GM13977 (cell line): ENCODE data around the gene PNLIPRP2.

Experiments used
- DNase-seq: peaks from one replicate; pipeline ENCODE4 v3.0.0; 2012; ENCODE audit warnings: low spot score
- CTCF ChIP-seq: IDR thresholded peaks from 2 replicates; pipeline ENCODE4 v1.5.1; 2012; ENCODE audit warnings: mild to moderate bottlenecking, control low read depth; ENCODE audit not compliant: insufficient read depth; ENCODE audit errors: extremely low read depth, missing control alignments
- in situ Hi-C: fragments of 300-500 bp; cut with MboI; formaldehyde crosslinking; loops from one replicate; pipeline ENCODE4 v1.12.0; 2022; ENCODE audit warnings: low sequenced_read_pairs, low pct_unique_long_range_greater_than_20kb, mixed read lengths, inconsistent platforms; ENCODE audit not compliant: unreplicated experiment

The PNLIPRP2 gene

GRCh38 chr10:116688241-116688711 lies 67.5 kb downstream of the PNLIPRP2 start:
- in situ Hi-C loops: loop anchor here (25.0 kb wide), 1 partner anchor 474 kb away; no protein-coding TSS in a partner anchor
- no peak for TF ChIP-seq CTCF
- DNase-seq: no peak

- TF ChIP-seq CTCF: no peak
- in situ Hi-C loops: loop anchor here (25.0 kb wide), 1 partner anchor 473 kb away; no protein-coding TSS in a partner anchor
- no peak for DNase-seq
These were observed 68.2 kb downstream of the PNLIPRP2 start for GRCh38 chr10:116688741-116689495.

- in situ Hi-C loops: loop anchor here (25.0 kb wide), 1 partner anchor 473 kb away; no protein-coding TSS in a partner anchor
- no peak for TF ChIP-seq CTCF
- DNase-seq: no peak
These were observed 69.0 kb downstream of the PNLIPRP2 start for GRCh38 chr10:116689744-116690143.

DNA sequence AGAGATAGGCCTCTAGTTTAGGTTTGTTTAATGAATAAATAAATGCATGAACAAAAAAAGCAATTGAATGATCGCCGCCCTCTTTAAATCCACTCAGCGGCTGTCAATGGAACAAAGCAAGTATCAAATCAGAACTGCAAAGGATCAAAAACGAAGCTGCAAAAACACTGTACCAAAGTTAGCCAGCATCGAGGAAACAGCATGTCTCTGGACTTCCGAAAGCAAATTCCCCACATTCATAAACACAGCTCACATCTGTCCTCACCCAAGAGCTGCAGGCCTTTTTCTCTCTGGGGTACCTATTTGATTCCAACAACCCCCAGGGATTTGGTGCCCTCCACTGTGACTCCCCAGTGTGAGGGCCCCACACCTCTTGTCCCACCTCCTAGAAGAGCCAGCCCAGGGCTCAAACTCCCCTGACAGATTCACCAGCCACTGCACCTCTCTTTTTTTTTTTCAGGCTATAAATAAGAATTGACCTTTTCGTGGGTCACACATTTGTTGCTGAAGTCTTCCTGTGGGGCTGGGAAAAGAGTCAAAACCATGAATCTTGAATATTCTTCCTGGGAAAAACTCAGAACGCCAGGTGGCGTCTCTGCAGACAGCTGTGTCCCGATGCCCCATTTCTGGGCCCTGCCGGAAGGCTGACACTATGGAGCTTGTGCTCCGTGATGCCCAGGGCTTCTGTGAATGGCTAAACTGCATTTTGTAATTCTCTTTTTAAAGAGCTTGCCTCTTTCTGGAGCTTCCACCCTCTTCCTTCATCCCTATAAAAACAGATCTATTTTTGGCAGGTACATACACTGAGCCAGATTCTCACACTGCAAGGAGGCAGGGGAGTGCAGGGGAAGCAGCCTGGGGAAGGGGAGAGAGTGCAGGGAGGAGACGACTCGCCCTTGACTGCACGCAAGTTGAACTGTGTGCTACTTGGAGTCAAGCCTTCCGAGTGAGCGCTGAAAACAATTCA lies 69.9 kb downstream of the PNLIPRP2 start:
- DNase-seq: no peak
- TF ChIP-seq CTCF: peak; percentile 20
- in situ Hi-C loops: loop anchor here (25.0 kb wide), 1 partner anchor 472 kb away; no protein-coding TSS in a partner anchor

DNA sequence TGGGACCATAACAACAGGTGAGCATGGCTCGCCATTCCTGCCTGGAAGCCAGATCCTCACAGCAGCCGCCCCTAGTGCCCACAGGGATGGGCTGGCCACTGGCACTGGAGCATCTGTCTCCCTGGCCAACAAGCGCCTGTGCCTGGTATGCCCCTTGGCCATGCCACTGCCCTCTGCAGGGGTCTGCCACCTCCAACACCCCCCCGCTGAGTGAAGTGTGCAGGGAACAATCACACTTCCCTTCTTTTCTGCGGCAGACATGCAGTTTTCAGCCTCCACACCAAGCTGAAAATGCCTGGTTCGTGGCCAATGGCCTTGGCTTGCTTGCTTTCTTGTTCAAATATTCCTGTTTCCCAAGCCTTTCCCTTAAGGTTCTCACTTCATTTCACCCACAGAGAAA lies 70.9 kb downstream of the PNLIPRP2 start:
- in situ Hi-C loops: loop anchor here (25.0 kb wide), 1 partner anchor 471 kb away; no protein-coding TSS in a partner anchor
- no peak for TF ChIP-seq CTCF
- no peak for DNase-seq

DNA sequence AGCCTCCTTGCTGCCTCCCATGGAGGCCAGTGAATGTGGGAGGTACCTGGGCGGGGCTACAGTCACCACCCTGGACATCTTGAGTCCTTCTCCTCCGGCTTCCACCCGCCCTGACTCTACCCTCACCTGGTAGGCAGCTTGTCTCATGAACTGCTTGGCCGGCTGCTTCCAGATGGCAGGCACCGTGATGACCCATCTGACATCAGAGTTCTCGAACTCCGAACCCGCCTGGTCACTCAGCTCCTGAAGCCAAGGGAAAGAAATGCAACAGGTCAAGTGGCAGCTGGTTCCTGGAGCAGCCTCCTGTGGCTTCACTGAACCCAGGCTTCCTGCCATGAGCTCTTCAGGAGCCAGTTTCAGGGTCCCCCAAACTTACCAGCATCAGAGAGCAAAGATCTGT lies 71.5 kb downstream of the PNLIPRP2 start:
- DNase-seq: no peak
- in situ Hi-C loops: loop anchor here (25.0 kb wide), 1 partner anchor 470 kb away; no protein-coding TSS in a partner anchor
- no peak for TF ChIP-seq CTCF
